ENCODE data around the gene WDR12.

DNA sequence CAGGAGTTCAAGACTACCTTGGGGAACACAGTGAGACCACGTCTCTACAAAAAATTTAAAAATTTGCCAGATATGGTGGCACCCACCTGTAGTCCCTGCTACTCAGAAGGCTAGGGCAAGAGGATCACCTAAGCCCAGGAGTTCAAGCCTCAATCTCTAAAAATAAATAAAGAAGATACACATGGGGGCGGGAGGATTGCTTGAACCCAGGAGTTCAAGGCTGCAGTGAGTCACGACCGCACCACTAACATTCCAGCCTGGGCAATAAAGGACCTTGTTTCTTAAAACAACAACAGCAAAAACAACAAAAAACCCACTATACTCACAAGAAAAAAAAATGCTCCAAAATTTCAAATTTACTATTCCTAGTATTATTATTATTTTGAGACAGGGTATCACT is 29.9 kb downstream of the WDR12 start:
- TF ChIP-seq POLR2AphosphoS5 (IDR thresholded peaks at IDR 0.05), result no peak
- no peak for TF ChIP-seq CTCF (IDR thresholded peaks at IDR 0.05)
- TF ChIP-seq POLR2A (IDR thresholded peaks at IDR 0.05; ENCODE audit: low read depth), result no peak
- no peak for TF ChIP-seq EP300 (IDR thresholded peaks at IDR 0.05)
